Amygdala (tissue), 56 donors: Measurements from ENCODE around the gene DNMT1.
"Not testable (repeated sequence)": the region's sequence is repeated elsewhere in the genome, so short reads cannot be mapped to it uniquely, and the experiment has no call there.

ENCODE experiments used
- DNase-seq, 56 donors: peaks; one replicate each; lab custom pipeline; 2025; lab: John Stamatoyannopoulos, UW

Gene DNMT1

GRCh38 chr19:10222201-10222890, 27.6 kb upstream of the DNMT1 start:
- DNase-seq = peak in 2 of 56 donors; percentile 3 to 8

GRCh38 chr19:10220695-10221094, 25.9 kb upstream of the DNMT1 start:
- no peak for DNase-seq

DNA sequence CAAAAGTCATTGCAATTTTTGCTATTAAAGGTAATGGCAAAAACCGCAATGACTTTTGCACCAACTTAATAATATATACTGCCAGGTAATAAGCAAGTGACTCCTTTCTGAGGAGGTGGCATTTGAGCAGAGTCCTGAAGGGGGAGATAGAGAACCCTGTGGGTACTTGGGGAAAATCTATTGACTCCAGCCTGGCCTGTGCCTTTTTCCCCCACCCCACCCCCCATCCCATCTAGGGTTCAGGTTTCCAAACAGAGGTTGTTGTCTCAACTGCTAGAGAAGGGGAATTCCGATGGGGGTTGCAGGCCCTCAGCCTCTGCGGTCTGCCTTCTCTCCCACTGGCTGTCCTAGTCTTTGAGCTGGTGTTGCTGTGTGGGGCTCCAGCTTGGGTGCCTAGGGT, 24.9 kb upstream of the DNMT1 start:
- no peak for DNase-seq

DNA sequence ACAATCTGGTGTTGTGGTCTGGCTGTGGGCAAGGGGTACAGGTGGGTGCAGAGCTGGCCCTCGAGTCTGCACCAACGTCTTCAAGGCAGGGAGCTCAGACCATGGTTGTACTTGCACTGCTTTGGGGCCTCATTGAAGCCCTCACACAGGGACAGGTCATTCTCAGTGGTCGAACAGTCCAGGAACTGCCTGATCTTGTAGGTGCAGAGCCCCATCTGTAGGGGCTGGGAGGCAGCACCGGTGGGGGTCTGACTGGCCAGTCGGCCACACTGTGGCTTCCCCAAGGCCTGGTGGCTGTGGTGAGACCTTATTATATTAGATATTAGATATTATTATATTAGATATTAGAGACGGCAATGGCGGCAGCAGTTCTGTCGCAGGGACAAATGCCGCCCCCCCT, 22.3 kb upstream of the DNMT1 start:
- DNase-seq = no peak

- no peak for DNase-seq
Measured at GRCh38 chr19:10214784-10215183, 20.0 kb upstream of the DNMT1 start.

DNA sequence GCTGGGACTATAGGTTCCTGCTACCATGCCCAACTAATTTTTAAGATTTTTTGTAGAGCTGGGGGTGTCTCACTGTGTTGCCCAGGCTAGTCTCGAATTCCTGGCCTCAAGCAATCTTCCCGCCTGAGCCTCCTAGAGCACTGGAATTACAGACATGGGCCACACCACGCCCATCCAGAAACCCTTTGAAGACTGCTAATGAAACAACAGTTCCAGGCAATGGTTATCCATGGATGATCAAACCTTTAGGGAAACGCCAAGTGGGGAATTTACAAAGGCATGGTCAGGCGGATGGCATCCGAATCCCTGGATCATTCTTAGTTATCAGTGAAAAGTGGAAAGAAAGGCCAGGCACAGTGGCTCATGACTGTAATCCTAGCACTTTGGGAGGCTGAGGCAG, 16.9 kb upstream of the DNMT1 start:
- no peak for DNase-seq

GRCh38 chr19:10211061-10211460, 16.3 kb upstream of the DNMT1 start:
- DNase-seq = peak in 1 of 56 donors; percentile 5

DNA sequence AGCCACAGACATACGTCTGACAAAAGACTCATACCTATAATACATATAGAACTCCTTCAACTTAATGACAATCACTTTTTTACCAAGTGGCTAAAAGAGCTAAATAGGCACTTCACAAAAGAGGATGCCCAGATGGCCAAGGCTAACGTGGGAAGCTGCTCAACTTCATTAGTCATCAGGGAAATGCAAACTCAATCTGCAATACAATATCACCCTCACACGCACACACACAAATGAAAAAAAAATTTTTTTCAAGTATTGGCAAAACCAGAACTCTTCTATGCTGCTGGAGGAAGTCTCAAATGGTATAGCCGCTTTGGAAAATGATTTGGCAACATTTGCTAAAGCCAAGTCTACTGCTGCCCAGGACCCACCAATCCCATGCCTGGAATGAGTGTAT, 14.6 kb upstream of the DNMT1 start:
- DNase-seq = peak in 8 of 56 donors; percentile 3 to 37 (median 16)

DNA sequence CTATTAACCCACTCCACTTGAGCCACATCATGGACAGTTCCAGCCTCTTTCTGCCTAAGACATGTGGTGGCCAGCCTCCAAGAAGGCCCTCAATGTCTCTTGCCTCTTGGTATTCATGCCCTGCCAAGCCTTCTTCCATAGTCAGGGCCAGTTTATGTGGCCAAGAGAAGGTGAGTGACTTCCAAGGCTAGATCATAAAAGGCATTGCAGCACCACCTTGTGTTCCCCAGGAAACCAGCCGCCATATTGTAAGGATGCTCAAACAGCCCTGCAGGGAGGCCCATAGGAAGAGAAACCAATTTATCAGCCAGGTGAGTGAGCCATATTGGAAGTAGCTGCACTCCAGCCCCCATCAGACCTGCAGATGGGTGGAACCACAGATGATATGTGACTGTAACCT, 12.3 kb upstream of the DNMT1 start:
- DNase-seq = no peak

DNA sequence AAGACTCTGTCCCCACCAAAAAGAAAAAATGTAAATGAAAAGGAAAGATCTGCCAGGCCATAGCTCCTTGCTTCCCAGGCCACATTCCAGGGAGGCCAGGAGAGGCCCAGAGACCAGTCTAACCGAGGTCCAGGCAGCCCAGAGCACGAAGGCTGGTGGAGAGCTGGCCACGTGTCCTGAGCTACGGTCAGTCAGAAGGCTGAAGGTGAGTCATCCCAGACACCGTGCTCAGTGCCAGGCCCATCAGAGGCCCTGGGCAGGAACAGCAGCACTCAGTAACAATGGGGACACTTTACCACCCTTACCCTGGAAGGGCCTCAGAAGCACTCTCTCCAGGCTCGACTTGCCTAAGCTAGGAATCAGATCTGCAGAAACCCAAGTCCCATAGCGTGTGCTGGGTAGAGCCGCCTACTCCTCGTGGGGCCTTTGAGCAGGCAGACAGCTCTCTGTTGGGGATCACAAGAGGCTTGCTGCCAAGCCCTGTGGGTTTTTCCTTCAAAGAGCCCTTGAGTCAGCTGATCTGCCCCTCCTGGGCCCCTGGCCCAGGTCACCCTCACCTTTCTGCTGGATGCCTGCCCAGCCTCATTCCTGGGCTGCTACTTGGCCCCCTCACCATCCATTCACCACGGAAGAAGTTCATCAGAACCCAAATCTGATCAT, 11.6 kb upstream of the DNMT1 start:
- DNase-seq = no peak

- DNase-seq = no peak
Measured at GRCh38 chr19:10205636-10206035, 10.9 kb upstream of the DNMT1 start.

DNA sequence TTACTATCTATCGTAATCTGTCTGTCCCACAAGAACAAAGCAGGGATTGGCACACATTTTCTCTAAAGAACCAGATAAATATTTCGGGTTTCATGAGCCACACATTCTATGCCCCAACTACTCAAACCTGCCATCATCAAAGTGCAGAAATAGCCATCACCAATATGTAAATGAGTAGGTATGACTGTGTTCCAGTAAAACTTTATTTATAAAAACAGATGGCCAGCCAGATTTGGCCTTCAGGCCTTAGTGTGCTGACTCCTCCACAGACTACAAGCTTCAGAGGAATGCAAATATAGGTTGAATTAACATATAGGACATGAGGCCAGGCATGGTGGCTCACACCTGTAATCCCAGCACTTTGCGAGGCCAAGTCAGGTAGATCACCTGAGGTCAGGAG, 8.9 kb upstream of the DNMT1 start:
- DNase-seq = no peak

DNA sequence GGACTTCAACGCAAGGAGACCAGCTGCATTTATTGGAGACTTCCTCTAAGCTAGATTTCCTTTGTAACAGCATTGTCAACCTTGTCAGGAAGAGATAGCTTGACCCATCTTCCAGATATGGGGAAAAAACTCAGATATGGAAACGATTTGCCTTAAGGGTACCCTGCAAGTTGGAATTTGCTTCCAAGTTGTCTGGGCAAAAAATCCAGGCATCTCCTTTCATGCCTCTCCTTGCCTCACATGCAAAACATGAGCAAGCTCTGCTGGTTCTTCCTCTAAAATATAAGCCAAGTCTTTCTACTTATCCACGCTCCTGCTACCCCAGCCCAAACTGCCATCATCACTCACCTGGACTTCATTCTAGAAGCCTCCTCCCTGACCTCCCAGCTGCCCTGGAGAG, 6.4 kb upstream of the DNMT1 start:
- DNase-seq = no peak

- not testable (repeated sequence) for DNase-seq
Measured at GRCh38 chr19:10200101-10200500, 5.3 kb upstream of the DNMT1 start.

DNA sequence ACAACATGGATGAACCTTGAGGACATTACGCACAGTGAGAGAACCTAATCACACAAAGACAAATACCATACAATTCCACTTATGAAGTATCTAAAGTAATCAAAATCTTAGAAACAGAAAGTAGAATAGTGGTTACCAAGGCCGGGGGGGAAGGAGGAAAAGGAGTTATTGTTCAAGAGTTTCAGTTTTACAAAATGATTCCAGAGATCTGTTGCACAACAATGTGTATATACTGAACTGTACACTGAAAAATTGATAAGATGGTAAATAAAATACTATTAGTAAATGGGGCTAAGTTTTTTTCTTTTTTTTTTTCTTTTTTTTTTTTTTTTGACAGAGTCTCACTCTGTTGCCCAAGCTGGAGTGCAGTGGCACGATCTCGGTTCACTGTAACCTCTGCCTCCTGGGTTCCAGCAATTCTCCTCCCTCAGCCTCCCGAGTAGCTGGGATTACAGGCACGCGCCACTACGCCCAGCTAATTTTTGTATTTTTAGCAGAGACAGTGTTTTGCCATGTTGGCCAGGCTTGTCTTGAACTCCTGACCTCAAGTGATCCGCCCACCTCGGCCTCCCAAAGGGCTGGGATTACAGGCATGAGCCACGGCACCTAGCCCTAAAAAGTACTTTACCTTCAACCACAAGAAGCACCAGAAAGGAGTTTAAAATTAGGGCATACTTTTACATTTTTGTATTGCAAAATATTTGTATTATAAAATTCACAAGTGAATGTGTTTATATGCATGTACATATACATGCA, 4.3 kb upstream of the DNMT1 start:
- DNase-seq = not testable (repeated sequence)

- no peak for DNase-seq
Measured at GRCh38 chr19:10195199-10195519, 406 bp upstream of the DNMT1 start.

GRCh38 chr19:10193790-10194499, 808 bp downstream of the DNMT1 start:
- peak in 6 of 56 donors; percentile 27 to 70 (median 54) for DNase-seq

- no peak for DNase-seq
Measured at GRCh38 chr19:10192922-10193321, 1.8 kb downstream of the DNMT1 start.

DNA sequence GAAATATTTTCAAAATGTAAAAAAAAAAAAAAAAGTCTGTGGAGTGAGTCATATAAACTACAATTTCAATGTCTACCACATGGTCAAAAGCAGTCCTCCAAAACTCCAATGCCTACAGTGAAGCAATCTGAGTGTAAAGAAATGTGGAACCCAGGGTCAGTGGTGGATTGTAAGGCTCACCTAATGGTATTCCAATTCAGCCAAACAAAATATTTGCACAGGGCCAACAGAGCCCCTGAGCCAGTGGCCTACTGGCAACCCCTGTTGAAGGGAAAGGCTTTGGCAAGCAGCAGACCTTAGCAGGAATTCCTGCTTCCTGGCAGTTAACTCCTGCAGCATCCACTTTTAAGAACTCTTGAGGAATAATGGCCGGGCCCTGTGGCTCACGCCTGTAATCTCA, 3.4 kb downstream of the DNMT1 start:
- DNase-seq = peak in 2 of 56 donors; percentile 1 to 2

GRCh38 chr19:10190026-10190425, 4.7 kb downstream of the DNMT1 start:
- no peak for DNase-seq

GRCh38 chr19:10189616-10190015, 5.1 kb downstream of the DNMT1 start:
- DNase-seq = no peak
